GM19035 (cell line): ENCODE results near the gene TASP1.

Experiments used
- ATAC-seq: cut with Tn5 transposase; IDR thresholded peaks from one replicate; pipeline ENCODE4 v1.9.1; 2021; ENCODE audit not compliant: unreplicated experiment

TASP1 gene

GRCh38 chr20:13447385-13448180 is 191.1 kb downstream of the TASP1 start:
- no peak for ATAC-seq

GRCh38 chr20:13443690-13444089 is 195.0 kb downstream of the TASP1 start:
- ATAC-seq: no peak

- no peak for ATAC-seq
Measured at GRCh38 chr20:13442986-13443385, 195.7 kb downstream of the TASP1 start.

GRCh38 chr20:13441388-13441787 is 197.3 kb downstream of the TASP1 start:
- ATAC-seq: no peak

DNA sequence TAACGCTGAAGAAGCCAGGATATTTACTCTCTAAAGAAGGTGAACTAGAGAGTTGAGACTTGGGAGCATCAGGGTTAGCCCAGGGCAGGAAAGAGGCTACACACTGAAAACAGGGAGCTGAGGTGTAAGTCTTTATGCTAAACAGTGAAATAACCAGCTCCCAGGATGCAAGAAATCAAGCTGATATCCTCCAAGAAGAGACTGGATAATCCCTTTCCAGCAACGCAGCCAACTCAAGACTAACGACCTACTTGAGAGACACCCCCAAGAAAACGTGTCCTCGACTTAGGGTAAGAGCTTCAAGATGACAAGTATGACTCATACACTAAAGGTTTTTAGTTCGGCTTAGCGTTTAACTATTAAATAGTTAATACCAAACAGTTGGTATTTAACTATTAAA is 202.2 kb downstream of the TASP1 start:
- ATAC-seq: no peak

- ATAC-seq: no peak
Measured at GRCh38 chr20:13432126-13432525, 206.6 kb downstream of the TASP1 start.

DNA sequence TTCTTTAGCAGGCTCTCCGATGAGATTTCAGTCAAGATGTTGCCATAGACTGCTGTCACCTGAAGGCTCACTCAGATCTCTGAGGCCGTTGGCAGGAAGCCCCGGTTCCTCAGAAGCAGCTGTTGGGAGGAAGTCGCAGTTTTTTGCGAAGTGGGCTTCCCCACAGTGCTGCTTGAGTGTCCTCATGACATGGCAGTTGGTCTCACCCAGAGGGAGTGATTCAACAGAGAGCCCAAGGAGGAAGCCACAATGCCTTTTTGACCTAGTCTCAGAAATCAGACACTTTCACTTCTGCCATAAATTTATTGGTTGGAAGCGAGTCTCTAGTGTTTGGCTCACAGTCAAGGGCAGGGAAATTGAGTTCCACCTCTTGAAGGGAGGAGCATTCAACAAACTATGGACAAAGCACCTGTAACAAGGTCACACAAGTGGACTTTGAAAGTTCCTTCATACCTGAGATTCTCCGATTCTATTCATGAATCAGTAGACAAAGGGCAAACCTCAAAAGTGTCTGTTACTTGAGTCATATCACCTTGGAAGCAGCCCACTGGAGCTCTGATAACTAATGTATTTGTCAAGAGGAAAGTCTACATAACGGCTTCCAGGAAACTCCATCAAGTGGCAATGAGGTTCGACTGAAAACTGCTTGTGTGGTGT is 208.3 kb downstream of the TASP1 start:
- ATAC-seq: no peak

DNA sequence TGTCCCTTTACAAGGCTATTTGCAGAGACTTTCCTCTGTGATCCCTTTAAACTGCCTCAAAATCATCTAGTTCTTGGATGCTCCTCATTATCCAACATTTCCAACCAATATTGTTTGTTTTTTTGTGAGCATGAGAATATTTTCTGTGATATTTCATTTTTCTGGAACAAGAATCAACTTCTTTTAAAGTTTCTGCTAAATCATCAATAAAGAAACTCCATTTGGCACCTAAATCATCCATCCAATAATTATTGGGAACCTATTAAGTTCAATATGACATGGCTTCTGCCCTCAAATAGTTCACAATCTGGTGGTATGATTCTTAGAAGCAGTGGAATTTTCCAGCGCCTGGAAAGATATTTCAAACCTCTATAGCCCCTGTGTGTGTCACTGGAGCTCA is 210.0 kb downstream of the TASP1 start:
- ATAC-seq: no peak

DNA sequence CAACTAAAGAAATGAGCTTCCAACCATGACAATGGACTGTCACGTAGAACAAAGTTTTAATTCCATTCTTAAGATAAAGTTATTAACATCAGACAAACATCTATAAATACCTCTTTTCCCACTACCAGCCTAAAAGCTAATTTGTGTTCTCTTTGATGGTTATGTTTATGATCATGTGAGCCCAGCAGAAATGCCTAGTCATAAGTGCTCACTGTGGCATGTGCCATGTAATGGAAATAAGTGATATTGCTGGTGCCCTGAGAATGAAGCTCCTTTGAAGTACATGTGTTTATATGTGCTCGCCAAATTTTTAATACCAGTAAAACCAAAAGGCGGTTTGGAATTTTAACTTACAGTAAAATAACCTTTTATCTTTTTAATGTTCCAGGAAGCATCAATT is 211.9 kb downstream of the TASP1 start:
- ATAC-seq: no peak

GRCh38 chr20:13425381-13426135 is 213.2 kb downstream of the TASP1 start:
- no peak for ATAC-seq

- ATAC-seq: no peak
Measured at GRCh38 chr20:13424174-13424833, 214.4 kb downstream of the TASP1 start.

DNA sequence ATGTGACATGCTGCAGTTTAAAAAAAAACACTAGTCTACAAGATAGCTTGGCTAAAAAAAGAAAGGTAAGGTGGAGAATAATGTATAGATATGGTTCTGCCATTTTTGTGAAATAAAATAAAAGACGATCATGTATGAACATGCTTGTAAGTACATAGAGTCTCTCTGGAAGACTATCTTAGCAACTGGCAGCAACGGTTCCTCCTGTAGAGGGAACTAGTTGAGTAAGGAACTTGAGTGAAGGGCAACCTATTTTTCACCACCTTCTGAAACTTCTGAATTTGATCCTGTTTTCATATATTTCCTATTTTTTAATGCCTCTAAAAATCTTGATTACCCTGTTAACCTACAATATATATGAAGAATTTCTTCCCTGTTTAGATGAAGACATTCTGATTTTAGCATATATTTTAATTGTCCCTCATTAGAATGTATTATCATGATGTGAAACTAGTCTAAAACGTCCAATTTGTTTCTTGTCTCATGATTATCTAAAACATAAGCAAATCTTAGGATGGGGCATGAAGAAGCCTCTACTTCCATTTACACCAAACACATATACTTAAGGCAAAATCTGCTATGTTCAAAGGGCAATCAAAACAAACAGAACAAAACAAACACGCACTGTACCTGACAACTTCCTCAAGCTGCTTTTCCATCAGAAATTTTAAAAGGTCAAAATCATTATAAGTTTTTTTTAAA is 215.1 kb downstream of the TASP1 start:
- ATAC-seq: no peak

GRCh38 chr20:13422637-13423036 is 216.1 kb downstream of the TASP1 start:
- ATAC-seq: no peak

DNA sequence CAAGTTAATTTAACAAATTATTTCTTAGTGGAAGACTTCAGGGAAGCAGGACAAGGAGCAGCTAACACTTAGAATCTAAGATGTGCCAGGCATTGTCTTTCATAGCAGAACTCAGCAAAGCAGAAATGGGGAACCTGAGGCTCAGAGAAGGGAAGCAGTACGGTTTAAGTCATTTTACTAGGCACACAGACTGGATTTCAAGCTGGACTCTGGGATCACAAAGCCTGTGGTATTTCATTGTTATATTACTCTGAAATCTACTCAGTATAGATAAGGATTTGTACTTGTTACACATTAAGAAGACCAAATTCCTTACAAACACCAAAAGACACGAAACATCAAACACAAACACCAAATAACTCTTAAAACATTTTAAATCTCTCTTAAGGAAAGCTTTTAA is 218.1 kb downstream of the TASP1 start:
- ATAC-seq: no peak

DNA sequence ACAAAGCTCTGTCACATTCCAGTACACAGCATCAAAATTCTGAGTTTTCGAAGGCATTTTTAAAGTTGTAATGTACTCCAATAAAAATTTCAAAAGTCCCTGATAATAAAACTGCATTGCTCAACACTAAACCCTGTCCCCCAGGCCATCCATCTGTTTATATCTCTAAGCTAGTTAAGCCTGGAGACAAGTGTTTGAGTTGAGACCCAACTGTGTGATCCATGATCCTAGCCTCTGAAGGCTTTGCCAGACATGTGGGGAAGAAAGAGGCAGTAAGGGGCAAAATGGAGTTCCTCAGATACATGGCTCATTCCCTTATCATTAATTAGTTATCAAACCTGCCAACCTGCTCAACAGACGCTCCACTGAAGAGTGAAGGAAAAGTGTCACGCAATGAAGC is 219.3 kb downstream of the TASP1 start:
- ATAC-seq: no peak

- no peak for ATAC-seq
Measured at GRCh38 chr20:13418263-13419229, 220.2 kb downstream of the TASP1 start.

DNA sequence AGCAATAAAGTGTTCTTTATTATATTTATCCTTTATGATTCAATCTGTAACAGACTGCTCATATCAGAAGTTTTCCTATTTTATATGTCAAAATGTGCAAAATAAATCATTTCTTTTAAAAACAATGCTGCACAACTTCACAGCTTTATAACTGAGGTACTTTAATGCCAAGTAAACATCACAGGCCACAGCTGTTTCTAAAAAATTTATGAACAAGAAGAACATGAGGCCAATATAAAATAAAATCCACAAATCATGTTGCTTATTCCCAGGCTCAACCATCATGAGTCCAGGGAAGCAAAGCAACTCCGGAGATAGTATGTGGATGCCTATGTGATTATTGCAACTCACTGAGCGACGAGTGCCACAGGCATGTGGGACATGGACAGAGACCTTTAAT is 222.2 kb downstream of the TASP1 start:
- no peak for ATAC-seq

GRCh38 chr20:13412806-13413445 is 225.8 kb downstream of the TASP1 start:
- no peak for ATAC-seq

- no peak for ATAC-seq
Measured at GRCh38 chr20:13404293-13404692, 234.4 kb downstream of the TASP1 start.
